T-helper 2 cell treated with Interferon-gamma antibody and Interleukin-4, amounts not matched to agents 5 μg/mL and 100 μg/mL, for 36 hours (primary cell): ENCODE data around the gene ZFR.
"Not testable (repeated sequence)": the region's sequence is repeated elsewhere in the genome, so short reads cannot be mapped to it uniquely, and the experiment has no call there.

Experiments used
- DNase-seq: peaks from one replicate; pipeline ENCODE4 v3.0.0; 2021; ENCODE audit warnings: low spot score
- H3K27ac Mint-ChIP-seq: one replicate; pipeline ENCODE4 v1.8.0; 2021; ENCODE audit warnings: mild to moderate bottlenecking, mixed read lengths
- H3K27me3 Mint-ChIP-seq: one replicate; pipeline ENCODE4 v1.8.0; 2021; ENCODE audit warnings: low read depth, mixed read lengths
- H3K36me3 Mint-ChIP-seq: one replicate; pipeline ENCODE4 v1.8.0; 2021; ENCODE audit warnings: low read depth, mixed read lengths
- H3K4me1 Mint-ChIP-seq: one replicate; pipeline ENCODE4 v1.8.0; 2021; ENCODE audit warnings: low read depth, mixed read lengths
- H3K4me3 Mint-ChIP-seq: one replicate; pipeline ENCODE4 v1.8.0; 2022; ENCODE audit warnings: mild to moderate bottlenecking, moderate library complexity, mixed read lengths
- H3K9me3 Mint-ChIP-seq: one replicate; pipeline ENCODE4 v1.8.0; 2021; ENCODE audit warnings: mixed read lengths

ZFR gene

DNA sequence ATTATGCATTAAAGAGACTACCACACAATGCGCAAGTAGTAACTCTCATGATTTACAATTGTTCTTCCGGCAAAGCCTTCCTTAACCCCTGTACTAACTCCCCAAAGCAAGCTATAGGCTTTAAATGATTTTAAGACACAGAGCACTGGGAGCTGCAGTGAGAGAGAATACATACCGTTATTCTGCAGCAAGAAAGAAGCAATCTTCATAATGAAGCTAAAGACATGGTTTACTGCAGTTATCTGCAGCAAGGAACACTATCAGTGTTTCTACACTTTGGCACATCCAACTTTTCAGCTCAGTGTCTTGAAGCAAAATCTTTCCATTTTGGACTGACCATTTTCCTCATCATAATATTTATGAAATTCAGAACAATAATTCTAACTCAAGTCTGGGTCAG, 61.0 kb downstream of the ZFR start:
- Mint-ChIP-seq H3K36me3 (peaks cover 49% of the 10 kb centered on the region), H3K9me3 (no peaks in the 10 kb centered on the region), H3K4me1 (peaks cover 4% of the 10 kb centered on the region), H3K4me3 (no peak overlapping the region), H3K27me3 (no peaks in the 10 kb centered on the region), H3K27ac (no peak overlapping the region)
- no peak for DNase-seq

DNA sequence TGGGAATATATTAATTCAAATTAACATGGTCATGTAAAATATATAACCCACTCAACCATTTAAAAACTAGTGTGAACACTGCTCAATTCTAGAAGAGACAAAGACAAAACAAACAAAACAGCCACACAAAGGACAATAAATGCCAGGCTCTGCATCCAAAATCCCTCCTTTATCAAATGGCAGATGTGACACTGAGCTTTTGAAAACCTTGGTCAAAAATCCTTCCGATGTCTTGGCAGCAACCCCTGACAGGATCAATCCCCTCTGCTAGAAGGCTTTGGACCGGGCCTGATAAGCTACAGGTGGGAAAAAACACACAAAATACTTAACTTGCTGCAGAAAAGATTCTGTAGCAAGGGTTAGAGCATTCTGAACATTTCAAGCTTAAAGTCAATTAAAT, 61.5 kb downstream of the ZFR start:
- no peaks in the 10 kb centered on the region for H3K9me3 Mint-ChIP-seq
- no peak for DNase-seq
- H3K27me3 Mint-ChIP-seq = no peaks in the 10 kb centered on the region
- peaks cover 45% of the 10 kb centered on the region for H3K36me3 Mint-ChIP-seq
- H3K4me1 Mint-ChIP-seq = peaks cover 4% of the 10 kb centered on the region
- no peak overlapping the region for H3K4me3 Mint-ChIP-seq
- no peak overlapping the region for H3K27ac Mint-ChIP-seq

DNA sequence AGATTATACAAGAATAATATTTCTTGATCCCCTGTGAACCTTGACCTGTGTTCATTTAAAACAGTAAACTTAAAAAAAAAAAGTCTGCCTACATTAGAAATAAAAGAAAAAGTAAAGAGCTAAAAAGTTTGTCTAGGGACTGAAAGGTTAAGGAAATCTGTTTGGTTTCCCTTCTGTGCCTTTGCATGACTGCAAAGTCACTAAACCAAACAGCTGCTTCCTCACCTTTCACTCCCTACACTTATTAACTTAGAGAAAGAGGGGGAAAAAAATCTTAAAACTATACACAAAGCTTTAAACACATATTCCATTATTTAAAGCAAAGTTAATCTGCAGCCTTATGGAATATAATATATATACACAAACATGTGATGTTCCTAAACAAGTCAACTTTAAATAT, 65.1 kb downstream of the ZFR start:
- peaks cover 3% of the 10 kb centered on the region for H3K4me1 Mint-ChIP-seq
- no peak overlapping the region for H3K27ac Mint-ChIP-seq
- H3K9me3 Mint-ChIP-seq = no peaks in the 10 kb centered on the region
- H3K27me3 Mint-ChIP-seq = no peaks in the 10 kb centered on the region
- H3K36me3 Mint-ChIP-seq = peaks cover 35% of the 10 kb centered on the region
- no peak for DNase-seq
- H3K4me3 Mint-ChIP-seq = no peak overlapping the region

DNA sequence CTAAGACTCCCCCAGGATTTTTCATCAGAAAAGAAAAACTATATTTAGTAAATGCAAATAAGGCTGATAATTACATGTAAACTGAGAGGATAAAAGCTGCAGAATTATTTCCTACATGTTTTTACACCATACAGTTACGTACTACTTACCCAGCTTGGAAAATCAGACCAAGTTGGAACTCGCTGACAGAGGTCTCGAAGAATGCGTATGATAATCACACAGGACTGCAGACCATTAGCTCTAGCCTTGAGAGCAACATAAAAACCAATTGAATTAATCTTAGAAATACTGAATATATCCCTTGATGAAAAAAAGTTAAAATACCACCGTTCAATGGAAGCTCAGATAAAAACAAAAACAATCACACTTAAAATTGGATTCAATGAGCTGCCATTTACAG, 65.6 kb downstream of the ZFR start:
- H3K36me3 Mint-ChIP-seq = peaks cover 35% of the 10 kb centered on the region
- no peak for DNase-seq
- H3K9me3 Mint-ChIP-seq = no peaks in the 10 kb centered on the region
- no peaks in the 10 kb centered on the region for H3K27me3 Mint-ChIP-seq
- H3K27ac Mint-ChIP-seq = no peak overlapping the region
- peaks cover 3% of the 10 kb centered on the region for H3K4me1 Mint-ChIP-seq
- H3K4me3 Mint-ChIP-seq = no peak overlapping the region

DNA sequence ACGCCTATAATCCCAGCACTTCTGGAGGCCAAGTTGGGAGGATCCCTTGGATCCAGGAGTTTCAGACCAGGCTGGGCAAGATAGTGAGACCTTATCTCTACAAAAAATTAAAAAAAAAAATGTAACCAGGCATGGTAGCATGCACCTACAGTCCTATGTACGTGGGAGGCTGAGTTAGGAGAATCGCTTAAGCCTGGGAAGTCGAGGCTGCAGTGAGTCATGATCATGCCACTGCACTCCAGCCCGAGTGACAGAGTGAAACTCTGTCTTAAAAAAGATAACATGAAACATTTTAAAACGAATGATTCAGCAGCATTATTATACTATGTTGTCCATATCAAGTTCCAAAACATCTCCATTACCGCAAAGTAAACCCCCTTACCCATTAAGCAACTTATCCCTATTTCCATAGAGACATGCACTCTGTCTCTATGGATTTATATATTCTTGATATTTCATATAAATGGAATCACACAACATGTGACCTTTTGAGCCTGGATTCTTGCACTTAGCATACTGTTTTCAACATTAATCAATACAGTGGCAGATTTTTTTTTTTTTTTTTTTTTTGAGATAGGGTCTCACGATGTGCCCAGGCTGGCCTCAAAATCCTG, 74.9 kb downstream of the ZFR start:
- no peak for DNase-seq
- no peaks in the 10 kb centered on the region for H3K4me1 Mint-ChIP-seq
- H3K9me3 Mint-ChIP-seq = no peaks in the 10 kb centered on the region
- peaks cover 43% of the 10 kb centered on the region for H3K36me3 Mint-ChIP-seq
- no peak overlapping the region for H3K4me3 Mint-ChIP-seq
- no peak overlapping the region for H3K27ac Mint-ChIP-seq
- H3K27me3 Mint-ChIP-seq = no peaks in the 10 kb centered on the region

DNA sequence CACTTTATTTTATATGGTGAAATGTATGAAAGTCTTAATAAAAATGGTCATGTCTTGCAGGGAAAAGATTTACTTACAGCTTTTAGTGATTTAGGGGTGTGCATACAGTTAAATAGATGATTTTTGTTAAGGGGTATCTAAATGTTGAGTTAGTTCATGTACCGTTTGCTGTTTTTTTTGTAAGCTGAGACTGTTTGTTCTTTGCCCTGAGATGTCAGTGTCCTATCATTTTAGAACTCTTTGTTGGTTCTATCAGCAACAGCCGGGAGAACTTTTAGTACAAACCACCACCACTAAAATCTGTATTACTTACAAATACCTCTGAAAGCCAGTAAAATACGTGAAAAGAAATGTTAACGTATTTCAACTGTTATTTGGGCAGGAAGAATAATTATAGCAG, 75.5 kb downstream of the ZFR start:
- H3K36me3 Mint-ChIP-seq = peaks cover 41% of the 10 kb centered on the region
- H3K27ac Mint-ChIP-seq = no peak overlapping the region
- no peak for DNase-seq
- no peaks in the 10 kb centered on the region for H3K4me1 Mint-ChIP-seq
- no peak overlapping the region for H3K4me3 Mint-ChIP-seq
- H3K27me3 Mint-ChIP-seq = no peaks in the 10 kb centered on the region
- no peaks in the 10 kb centered on the region for H3K9me3 Mint-ChIP-seq

DNA sequence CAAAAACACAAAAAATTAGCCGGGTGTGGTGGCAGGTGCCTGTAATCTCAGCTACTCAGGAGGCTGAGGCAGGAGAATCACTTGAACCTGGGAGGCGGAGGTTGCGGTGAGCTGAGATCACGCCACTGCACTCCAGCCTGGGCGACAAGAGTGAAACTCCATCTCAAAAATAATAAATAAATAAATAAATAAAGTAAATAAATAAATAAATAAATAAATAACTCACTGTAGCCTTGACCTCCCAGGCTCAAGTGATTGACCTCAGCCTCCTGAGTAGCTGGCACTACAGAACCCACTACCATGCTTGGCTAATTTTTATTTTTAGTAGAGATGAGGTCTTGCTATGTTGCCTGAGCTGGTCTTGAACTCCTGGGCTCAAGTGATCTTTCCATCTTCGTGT, 77.3 kb downstream of the ZFR start:
- H3K4me3 Mint-ChIP-seq, H3K27me3 Mint-ChIP-seq, H3K9me3 Mint-ChIP-seq, DNase-seq, H3K27ac Mint-ChIP-seq, H3K4me1 Mint-ChIP-seq: not testable (repeated sequence)
- H3K36me3 Mint-ChIP-seq = peaks cover 41% of the 10 kb centered on the region

DNA sequence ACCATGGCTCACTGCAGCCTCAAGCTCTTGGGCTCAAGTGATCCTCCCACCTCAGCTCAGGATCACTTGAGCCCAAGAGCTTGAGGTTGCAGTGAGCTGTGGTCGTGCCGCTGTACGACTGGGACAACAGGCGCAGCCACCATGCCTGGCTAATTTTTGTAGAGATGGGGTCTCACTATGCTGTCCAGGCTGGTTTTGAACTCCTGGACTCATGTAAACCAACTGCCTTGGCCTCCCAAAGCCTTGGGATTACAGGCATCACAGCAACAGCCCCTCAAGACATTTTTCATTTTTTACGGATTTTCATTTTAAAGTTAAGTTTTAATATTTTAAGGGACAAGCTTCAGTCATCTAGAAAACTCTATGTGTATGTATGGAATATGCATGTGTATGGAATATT, 78.9 kb downstream of the ZFR start:
- H3K27me3 Mint-ChIP-seq = no peaks in the 10 kb centered on the region
- no peaks in the 10 kb centered on the region for H3K4me1 Mint-ChIP-seq
- H3K27ac Mint-ChIP-seq = no peak overlapping the region
- H3K36me3 Mint-ChIP-seq = peaks cover 38% of the 10 kb centered on the region
- no peaks in the 10 kb centered on the region for H3K9me3 Mint-ChIP-seq
- no peak for DNase-seq
- no peak overlapping the region for H3K4me3 Mint-ChIP-seq

DNA sequence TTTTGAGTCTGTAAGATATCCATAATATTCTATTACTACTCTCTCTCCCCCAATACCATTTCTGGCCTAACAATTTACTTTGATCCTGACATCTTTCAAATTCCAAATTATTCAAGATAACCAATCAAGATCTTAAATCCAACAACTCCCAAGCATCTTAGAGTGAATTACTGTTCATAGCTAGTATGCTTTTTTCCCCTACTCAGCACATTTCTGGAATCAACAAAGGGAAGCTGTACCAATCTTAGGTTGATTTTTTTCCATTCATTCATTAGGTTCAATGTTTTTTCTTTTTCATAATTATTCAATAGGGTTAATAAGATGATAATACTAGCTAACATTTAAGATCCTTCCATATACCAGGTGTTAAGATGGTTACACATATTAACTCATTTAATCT, 81.5 kb downstream of the ZFR start:
- Mint-ChIP-seq H3K9me3 (no peaks in the 10 kb centered on the region), H3K4me3 (no peak overlapping the region), H3K4me1 (no peaks in the 10 kb centered on the region), H3K36me3 (peaks cover 39% of the 10 kb centered on the region), H3K27me3 (no peaks in the 10 kb centered on the region), H3K27ac (no peak overlapping the region)
- DNase-seq = no peak

DNA sequence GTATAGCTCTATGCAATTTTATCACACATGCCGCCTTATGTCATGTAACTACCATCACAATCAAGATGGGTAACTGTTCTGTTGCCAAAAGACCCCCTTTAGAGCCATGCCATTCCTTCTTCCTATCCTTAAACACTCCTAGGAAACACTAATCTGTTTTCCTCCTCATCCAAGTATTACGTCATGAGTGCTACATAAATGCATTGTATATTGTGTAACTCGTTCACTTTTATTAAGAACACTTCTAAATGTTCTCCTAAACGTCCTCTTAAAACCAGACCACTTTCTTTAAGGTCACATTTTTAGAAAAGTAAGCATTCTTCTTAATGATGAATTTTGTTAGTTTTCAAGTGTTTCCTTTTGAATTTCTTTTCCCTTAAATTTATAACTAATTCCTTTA, 82.0 kb downstream of the ZFR start:
- Mint-ChIP-seq H3K27ac (no peak overlapping the region), H3K27me3 (no peaks in the 10 kb centered on the region), H3K9me3 (no peaks in the 10 kb centered on the region), H3K4me3 (no peak overlapping the region), H3K36me3 (peaks cover 39% of the 10 kb centered on the region), H3K4me1 (no peaks in the 10 kb centered on the region)
- no peak for DNase-seq

DNA sequence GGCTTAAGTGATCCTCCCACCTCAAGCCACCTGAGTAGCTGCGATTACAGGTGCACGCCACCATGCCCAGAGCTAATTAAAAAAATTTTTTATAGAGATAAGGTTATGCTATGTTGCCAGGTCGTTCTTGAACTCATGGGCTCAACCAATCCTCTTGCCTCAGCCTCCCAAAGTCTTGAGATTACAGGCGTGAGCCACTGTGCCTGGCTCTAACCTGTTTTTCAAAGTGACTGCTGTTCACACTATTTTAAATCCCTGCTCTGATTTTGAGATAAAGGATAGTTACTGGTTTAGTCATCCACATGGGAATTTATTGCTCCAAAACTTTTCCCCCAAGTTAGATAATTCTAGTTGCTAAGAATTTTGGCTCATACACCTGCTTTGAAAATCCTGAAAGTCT, 83.6 kb downstream of the ZFR start:
- no peak overlapping the region for H3K27ac Mint-ChIP-seq
- no peaks in the 10 kb centered on the region for H3K27me3 Mint-ChIP-seq
- DNase-seq = no peak
- no peaks in the 10 kb centered on the region for H3K4me1 Mint-ChIP-seq
- H3K4me3 Mint-ChIP-seq = no peak overlapping the region
- H3K9me3 Mint-ChIP-seq = no peaks in the 10 kb centered on the region
- peaks cover 42% of the 10 kb centered on the region for H3K36me3 Mint-ChIP-seq

DNA sequence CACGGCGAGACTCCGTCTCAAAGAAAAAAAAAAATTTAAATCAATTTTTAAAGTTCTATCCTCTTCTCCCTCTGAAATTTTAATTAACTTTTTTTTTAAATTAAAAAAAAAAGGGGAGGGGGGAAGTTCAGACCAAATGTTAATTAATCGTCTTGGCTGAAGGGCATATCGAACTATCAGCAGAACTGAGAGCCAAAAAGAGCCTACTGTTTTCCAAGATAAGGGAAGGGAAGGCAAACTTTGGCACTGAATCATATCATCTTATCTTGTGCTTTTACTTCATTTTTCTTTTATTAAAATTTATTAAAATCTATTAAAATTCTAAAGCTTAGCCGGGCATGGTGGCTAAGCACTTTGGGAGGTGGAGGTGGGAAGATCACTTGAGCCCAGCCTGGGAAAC, 85.9 kb downstream of the ZFR start:
- H3K4me3 Mint-ChIP-seq = no peak overlapping the region
- DNase-seq = no peak

DNA sequence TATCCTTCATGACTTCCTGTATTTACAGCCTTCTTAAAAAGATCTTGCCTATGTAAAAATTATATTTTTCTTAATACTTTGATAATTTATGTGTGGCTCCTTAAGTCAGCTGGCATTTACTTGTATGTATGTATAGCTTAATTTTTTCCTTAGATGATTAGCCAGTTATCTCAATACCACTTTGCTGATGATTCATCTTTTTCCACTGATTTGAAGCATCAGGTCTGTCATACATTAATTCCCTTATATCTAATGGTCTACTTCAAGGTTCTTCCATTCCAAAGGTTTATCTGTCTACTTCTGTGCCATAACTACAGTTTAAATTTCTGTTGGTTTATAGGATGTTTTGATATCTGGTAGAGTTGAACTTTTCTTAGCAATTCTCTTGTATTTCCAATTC, 86.9 kb downstream of the ZFR start:
- H3K27ac Mint-ChIP-seq = no peak overlapping the region
- DNase-seq = no peak
- H3K9me3 Mint-ChIP-seq = no peaks in the 10 kb centered on the region
- H3K4me1 Mint-ChIP-seq = no peaks in the 10 kb centered on the region
- no peaks in the 10 kb centered on the region for H3K27me3 Mint-ChIP-seq
- H3K4me3 Mint-ChIP-seq = no peak overlapping the region
- peaks cover 50% of the 10 kb centered on the region for H3K36me3 Mint-ChIP-seq

More for the DNA sequence above, 85.9 kb downstream of the ZFR start:
- no peaks in the 10 kb centered on the region for H3K27me3 Mint-ChIP-seq
- no peaks in the 10 kb centered on the region for H3K4me1 Mint-ChIP-seq
- H3K27ac Mint-ChIP-seq = no peak overlapping the region
- H3K9me3 Mint-ChIP-seq = no peaks in the 10 kb centered on the region
- H3K36me3 Mint-ChIP-seq = peaks cover 55% of the 10 kb centered on the region

DNA sequence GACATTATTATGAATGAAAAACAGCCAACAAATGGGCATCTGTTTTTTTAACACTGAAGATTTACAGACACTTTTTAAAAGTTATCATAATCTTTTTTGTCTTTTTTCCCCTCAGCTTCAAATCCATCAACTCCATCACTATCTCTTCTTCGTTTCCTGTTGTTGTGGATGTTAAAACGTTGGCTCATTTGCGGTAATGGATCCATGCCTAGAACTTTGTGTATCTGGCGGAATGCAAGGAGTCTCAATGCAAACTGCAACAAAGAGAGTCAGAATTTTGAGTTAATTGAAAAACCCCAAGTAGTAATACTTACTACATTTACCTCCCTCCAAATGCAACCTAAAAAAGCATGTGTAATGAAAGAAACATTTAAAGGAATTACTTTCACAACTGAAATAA, 88.9 kb downstream of the ZFR start:
- H3K27ac Mint-ChIP-seq = no peak overlapping the region
- peaks cover 40% of the 10 kb centered on the region for H3K36me3 Mint-ChIP-seq
- no peak for DNase-seq
- no peaks in the 10 kb centered on the region for H3K27me3 Mint-ChIP-seq
- H3K4me1 Mint-ChIP-seq = no peaks in the 10 kb centered on the region
- no peaks in the 10 kb centered on the region for H3K9me3 Mint-ChIP-seq
- H3K4me3 Mint-ChIP-seq = no peak overlapping the region

DNA sequence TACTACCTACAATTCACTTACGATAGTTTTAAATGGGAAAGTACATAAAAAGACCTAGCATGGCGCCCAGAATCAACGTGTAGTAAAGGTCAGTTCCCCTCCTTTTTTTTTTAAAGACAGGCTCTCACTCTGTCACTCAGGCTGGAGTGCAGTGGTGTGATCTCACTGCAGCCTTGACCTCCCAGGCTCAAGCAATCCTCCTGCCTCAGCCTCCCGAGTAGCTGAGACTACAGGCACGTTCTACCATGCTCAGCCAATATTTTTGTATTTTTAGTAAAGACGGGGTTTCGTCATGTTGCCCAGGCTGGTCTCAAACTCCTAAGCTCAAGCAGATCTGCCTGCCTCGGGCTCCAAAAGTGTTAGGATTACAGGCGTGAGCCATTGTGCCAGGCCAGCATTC, 91.1 kb downstream of the ZFR start:
- Mint-ChIP-seq H3K4me1 (no peaks in the 10 kb centered on the region), H3K4me3 (no peak overlapping the region), H3K27ac (no peak overlapping the region), H3K36me3 (peaks cover 25% of the 10 kb centered on the region), H3K9me3 (peaks cover 7% of the 10 kb centered on the region), H3K27me3 (no peaks in the 10 kb centered on the region)
- DNase-seq = no peak
